Activated CD4-positive, alpha-beta T cell treated with anti-CD3 and anti-CD28 coated beads, Interleukin-2, amount 50 U/mL, for 16 hours (primary cell): ENCODE results near the gene RGS6.
A peak's percentile ranks its signal among the peaks of the same experiment; 100 is the strongest.

Source experiments
- DNase-seq: peaks from one replicate; pipeline ENCODE4 v3.0.0-alpha.2; 2020

The RGS6 gene

DNA sequence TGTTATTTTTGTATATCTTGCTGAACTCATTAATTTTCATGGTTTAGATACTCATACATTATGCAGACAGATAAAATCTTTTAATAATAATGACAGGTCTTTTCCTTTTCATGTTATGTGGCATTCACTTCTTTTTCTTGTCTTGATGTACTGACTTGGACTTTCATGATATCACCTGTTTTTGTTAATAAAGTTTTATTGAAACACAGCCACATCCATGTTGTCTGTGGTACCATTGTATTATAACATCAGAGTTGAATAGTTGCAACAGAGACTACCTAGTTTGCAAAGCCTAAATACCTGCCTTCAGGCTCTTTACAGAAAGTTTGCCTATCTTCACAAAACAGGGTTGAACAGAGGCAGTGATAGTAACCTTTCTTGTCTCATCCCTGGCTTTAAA is 85.1 kb downstream of the RGS6 start:
- DNase-seq: no peak

DNA sequence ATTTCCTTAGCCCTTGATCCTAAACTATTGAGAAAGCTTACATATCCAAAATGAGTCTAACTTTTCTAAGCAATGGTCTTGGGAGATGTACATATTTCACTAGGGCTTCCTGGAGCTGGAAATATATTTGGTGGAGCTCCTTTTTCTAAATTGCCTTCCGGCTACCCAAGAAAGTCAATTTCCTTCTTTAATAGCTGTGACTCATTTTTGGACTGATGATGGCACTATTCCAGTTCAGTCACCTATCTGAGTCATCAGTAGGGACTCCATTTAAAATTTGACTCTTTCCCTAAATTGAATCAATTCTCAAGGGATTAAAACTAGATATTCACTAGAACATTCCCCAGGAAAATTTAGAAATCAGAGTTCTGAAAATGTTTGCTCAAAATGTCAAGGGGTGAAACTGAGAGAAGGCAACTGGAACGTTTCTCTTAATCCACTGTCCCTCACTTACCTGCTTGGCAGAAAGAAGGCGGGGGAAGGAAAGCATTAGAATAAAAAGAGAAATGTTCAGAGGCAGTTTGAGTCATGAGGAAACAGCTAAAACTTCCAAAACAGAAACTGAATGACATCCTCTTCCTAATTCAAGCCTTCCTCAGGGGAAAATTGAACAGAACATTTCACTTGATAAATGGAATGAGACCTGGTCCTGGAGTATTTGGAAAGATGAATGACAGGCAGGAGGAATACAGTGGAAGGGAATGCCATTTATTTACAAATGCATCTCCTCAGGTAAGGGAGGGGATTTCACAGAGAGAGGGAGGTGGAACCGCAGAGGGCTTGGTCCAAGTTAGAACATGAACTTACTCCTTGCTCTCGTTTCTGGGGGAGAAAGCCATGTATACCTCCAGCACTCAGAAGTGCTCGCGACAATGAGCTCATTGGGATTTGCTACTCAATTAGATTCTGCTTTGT is 91.2 kb downstream of the RGS6 start:
- DNase-seq: peak; percentile 14

DNA sequence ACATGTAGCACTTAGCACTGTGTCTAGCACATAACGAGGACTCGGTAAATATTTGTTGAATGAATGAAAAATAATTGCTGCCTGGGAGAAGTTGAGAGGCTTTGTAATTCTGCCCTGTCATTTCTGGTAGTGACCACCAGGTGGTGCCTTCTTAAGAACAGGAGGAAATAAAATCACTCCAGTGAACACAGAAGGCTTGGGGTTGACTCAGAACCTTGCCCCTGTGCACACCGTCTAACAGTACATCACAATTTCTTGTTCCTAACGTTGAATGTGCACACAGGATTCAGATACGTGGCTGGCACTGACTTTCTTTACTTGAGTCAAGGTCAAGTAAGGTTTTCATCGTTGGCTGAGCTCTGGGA is 91.8 kb downstream of the RGS6 start:
- DNase-seq: peak; percentile 76

DNA sequence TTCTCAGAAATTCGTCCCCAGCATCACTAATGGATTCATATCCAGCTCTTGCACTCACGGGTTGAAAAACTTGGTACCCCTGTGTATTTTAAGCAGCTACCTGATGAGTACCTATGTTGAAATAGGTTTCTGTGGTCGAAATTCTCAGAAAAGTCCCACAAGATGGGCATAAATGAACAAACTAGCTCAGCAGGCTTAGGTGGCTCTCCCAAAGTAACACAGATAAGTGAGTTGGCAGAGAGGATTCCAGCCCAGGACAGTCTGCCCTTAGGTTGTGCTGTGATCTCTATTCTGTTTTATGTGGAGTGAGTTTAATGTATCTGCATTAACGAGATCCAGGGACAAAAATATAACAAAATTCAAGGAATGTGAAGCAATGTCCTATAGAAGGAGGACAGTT is 92.3 kb downstream of the RGS6 start:
- peak; percentile 36 for DNase-seq

DNA sequence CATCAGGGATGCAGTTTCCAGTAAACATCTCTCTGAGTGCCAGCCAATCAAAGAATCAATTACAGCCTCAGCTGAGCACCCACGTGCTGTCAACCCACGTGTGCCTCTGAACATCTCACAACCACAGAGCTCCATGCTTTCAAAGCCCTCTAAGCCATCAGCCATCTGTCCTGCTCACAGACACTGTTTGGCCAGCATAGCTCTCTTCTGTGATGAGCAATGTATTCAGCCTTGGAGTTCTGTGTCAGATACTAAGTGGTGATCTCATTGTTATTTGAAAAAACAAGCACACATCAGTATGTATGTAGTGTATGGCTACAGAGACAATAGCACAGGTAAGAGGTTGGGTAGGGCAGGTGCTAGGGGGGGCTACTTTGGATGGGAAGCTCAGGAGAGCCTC is 94.3 kb downstream of the RGS6 start:
- DNase-seq: no peak

DNA sequence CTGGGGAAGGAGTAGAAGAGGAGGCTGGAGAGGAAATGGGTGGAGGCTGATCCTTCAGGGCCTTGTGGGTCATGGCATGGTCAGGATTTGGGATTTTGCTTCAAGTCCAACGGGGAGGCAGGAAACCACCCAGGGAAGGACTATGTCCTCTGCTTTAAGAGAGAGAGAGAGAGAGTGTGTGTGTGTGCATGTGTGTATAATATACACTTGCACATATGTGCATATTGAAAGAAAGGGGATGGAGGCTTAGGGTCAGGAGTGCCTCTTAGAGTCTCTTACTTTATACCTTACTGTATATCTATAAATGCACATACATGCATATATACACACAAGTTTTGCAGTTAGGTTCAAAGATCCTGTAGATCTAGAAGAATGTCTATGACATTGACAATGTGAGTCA is 94.8 kb downstream of the RGS6 start:
- DNase-seq: no peak

DNA sequence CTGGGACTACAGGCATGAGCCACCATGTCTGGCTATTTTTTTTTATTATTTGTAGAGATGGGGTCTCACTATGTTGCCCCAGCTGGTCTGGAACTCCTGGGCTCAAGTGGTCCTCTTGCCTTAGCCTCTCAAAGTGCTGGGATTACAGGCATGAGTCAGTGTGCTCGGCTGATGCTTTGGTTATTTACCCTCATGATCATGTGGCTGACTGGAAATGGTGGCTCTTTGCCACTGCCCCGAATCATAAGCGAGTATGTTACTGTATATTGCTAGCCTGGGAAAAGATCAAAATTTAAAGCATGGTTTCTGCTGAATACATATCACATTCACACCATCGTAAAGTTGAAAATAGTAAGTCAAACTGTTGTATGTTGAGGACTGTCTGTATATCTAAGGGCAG is 101.1 kb downstream of the RGS6 start:
- DNase-seq: no peak

DNA sequence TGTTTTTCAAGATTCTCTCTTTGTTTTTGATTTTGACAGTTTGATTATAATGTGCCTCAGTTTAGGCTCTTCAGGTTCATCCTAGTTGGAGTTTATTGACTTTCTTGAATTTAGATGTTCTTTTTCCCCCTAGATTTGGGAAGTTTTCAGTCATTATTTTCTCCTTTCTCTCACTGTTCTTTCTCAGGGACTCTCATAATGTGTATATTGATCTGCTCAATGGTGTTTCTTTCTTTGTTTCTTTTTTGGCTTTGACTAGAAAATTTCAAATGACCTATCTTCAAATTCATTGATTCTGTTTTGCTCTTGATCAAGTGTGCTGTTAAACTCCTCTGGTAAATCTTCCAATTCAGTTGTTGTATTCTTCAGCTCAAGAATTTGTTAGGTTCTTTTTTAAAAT is 108.3 kb downstream of the RGS6 start:
- no peak for DNase-seq

DNA sequence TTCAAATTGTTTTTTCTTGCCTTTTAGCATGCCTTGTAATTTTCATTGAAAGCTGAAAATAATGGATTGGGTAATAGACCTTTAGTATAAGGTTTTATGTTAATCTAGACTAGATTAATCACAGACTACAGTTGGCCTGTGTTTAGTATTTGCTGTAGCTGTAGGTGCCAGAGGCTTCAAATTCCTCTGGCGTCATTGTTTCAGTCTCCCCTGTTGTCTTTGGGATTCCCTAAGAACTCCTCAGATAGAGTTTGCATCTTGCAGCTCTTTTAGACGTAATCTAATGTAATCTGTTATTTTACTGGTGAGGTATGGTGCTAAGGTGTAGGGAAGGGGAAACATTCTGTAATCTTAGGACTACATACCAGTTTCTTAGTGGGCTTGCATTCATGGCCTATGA is 113.0 kb downstream of the RGS6 start:
- no peak for DNase-seq

DNA sequence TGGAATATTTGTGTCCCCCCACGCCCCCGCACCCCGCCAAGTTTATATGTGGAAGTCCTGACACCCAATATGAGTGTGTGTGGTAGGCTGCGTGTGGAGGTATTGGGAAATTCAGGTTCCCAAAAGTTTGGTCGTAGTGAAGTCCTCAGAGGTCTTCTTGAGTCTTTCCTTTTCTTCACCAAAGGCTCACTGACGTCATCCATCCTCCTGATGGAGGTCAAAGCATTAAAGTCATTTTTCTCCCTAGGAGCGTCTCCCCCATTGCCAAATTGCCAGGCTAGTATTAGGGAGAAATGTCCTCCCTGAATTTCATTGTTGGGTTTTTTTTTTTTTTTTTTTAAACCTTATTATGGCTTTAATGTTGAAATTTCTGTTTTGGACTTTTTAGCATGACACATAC is 113.7 kb downstream of the RGS6 start:
- DNase-seq: no peak

DNA sequence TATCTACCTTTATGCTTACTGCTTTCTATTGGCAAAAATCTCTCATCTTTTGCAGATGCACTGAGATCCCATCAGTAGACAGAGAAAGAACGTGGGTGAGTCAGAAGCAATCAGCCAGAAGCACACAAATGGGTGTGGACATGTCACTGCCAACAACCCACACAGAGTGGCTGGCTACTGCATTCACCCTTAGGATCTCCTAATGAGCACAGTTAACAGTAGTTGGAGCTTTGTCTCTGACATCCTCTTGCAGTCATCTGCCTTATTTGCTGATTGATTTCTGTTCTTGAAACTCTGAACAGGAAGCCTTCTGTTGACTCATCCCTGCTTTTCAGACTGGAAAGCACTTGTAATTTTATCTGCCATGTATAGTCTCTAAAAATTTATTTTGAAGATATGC is 117.2 kb downstream of the RGS6 start:
- peak; percentile 92 for DNase-seq

DNA sequence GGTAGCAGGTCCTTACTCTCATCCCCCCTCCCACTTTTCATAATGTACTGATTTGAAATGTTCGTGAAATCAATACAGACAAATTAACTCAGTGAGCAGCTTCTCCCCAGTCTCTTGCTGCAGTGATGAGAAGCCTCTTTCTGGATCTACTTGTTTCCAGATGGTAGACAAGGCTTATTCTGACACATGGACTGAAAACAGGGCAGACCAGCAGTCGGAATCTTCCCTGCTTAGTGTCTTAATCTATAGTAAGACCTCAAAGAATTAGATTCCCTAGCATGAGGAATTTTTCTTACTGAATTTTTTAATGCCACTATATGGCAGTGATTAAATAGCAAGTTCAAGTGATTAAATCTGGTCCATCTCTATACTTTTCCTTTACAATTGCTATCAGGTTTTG is 120.1 kb downstream of the RGS6 start:
- no peak for DNase-seq

DNA sequence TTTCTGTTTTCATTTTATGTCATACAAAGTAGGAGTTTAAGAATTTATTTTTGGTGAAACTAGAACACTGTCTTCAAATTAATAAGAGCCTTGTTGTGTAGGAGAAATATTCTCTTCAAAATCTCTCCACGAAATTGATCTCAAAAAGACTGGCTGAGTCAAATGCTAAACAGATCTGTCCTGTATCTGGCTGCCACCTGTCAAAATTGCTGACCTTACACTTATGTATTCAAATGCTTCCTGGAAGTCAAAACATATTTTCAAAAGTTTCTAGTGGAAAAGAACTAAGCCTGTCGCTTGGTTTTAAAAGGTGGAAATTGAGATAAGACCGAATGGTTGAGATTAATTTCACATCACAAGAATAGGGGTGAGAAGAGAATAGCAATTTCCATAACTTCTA is 121.4 kb downstream of the RGS6 start:
- DNase-seq: no peak

DNA sequence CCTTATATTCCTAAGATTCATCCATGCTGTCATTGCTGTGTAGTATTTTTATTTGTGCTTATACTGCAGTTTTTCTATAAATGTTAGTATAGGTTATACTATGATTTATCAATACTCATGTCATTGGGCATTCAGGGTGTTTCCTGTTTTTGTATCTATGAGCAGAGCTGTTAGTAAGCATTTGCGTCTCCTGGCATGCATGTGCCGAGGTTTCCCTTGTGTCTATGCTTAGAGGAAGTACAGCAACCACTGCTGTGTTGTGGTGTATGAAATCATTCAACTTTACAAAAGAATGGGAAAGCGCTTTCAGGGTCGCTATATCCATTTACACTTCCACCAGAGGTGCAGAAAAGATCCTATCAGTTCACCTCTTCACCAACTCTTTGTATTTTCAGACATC is 122.7 kb downstream of the RGS6 start:
- peak; percentile 30 for DNase-seq

DNA sequence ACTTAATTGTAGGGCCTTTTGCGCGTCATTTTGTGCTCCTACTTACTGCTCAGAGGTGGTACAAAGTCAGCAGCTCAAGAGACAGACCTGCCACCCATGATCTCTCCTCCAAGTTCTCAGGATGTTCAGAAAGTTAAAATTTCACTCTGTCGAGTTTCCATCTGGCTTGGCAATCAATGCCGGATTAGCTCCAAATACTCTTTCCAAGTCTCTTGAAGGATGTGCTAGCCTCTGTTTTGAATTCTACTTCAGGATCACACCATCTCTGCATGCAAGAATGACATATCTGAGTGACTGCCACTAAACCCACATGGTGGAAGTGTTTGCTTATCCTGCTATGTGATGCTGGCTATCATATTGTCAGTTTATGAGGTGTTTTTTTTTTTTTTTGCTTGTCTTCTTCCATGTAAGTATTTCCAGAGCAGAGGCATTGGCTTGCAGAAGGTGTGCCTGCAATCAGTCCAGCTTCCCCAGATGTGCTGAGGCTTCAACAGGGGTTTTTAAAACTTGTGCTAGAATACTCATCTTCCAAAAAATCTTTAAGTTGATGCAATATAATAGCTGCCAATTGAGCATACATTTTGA is 125.6 kb downstream of the RGS6 start:
- no peak for DNase-seq

DNA sequence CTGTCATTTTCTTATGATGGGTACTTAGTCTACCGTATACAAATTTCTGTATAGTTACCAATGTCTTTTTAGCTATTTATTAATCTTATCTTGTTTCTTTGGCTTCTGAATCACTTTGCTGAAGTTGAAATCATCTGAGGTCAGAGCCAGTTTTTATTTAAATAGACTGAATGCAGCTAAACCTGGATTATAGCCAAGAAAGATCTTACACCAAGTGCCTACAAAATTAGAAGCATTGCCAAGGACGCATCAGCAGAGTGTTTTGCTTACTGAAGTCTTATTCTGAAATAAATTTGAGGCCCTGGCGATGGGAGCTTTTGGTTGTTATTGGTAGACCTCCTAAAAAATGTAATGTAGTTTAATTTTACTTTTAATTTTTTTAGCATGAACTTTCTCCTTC is 128.2 kb downstream of the RGS6 start:
- DNase-seq: no peak

DNA sequence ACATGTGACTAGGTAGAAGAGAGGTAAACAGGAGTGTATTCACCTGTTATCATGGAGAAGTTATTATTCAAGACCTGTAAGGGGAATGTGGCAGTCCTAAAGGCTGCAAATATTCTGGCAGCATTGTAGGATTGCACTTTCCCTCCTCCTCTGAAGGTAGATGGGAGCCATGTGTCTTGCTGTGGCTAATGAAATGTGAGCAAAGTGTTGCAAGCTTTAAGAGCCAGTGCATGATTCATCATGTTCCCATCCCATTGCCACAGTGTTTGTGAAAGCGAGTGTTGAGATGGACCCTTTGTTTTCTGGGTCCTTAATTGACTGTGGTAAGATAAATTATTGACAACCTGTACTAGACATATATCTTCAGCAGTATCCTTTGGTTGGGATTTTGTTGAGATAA is 128.7 kb downstream of the RGS6 start:
- DNase-seq: no peak

DNA sequence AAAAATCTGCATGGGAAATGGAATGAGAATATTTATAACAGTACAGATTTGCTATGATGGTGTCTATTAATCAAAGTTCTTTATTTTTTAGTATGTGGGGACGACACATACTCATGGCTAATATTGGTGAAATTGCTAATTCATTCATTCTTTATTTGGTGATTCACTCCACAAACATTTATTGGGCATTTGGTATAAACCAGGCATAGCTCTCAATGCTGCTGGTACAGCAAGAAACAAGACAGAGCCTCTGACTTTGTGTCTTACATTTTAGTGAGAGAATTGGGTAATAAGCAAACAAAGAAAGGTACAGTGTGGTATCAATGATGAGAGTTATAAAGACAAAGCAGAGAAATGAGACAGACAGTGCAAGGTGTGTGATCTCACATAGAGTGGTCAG is 129.5 kb downstream of the RGS6 start:
- DNase-seq: no peak

DNA sequence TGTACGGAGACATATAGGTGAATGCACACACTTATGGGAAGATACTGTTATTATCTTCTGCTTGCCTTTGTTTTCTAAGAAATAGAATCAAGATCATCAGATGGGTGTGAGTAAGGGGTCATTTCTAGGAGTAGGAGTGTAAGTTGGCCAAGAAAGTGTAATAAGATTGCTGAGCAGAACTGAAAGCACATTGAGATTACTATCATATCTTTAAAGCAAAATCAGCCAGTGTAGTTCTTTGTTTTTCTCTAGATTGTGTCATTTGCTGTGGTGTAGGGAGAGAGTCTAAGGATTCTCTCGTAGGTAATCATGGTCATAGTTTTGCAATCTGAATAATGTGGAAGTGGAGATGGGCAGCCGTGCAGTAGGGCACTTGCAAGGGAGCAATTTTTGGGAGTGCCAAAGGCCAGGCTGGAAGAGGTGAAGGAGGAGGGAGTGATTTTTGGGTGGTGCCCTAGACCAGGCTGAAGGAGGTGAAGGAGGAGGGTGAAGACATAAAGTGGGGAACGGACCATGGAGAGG is 131.6 kb downstream of the RGS6 start:
- no peak for DNase-seq

DNA sequence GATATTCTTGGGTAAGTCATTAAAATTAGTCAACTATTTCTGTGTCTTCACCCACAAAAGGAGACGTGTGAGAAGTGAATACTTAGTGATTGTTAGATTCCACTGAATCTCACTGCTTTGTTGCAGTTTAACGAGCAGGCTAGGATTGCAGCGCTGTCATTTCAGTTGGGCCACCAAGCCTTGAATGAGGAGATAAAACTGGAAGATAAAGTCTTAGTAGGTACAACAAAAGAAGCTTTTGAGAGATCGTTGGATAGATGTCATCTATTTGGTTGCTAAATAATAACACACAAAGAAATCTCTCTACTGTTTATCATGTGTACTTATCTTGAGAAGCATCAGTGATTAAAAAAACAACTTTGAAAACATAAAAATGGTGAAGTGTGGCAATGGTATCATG is 132.3 kb downstream of the RGS6 start:
- DNase-seq: no peak

DNA sequence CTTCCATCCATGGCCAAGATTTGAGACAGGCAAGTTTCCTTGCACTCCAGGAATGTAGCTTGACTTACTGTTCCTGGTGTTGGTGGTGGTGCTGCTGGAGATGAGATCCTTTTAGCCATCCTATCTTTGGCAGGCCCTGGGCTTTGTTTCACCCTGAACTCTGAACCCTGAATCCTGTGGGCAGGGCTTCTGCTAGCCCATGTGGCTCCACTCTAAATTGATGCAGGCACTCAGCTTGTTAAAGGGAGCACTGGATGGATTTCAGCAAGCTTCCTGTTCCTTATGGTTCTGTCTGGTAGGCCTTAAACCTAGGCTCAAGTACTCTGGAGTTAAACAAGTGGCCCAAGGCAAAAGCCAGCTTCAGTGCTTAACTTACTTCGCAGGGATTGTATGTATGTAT is 138.2 kb downstream of the RGS6 start:
- DNase-seq: no peak

DNA sequence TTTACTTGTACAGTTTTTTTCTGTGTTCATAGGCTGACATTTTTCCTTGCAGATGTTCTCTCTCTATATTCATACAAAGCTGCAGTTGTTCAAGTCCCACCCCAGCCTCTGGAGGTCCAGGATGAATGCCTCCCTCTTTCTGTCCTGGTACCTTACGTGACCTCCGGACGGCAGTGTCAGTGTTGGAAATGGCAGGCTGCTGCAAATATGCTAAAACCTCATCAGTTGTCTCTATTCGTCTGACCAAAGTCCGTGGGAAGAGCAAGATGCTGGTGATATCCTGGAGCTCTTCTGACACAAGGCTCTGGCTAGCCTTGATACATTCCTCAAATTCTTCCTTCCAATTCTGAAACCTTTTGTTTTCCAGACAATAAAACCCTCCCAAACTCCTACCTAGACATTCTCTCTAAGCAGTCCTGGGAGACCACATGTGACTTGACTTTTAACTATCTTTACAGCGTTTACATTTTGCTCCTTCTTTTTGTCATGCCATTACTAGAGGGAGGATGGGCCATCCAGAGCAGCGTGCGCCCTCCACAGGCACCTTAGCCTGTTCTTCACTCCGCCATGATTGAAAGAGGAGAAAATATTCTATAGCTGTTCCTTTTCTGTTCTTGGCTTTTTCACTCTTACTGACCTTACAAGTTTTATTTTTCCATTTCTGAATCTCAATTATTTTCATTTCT is 143.6 kb downstream of the RGS6 start:
- DNase-seq: no peak

DNA sequence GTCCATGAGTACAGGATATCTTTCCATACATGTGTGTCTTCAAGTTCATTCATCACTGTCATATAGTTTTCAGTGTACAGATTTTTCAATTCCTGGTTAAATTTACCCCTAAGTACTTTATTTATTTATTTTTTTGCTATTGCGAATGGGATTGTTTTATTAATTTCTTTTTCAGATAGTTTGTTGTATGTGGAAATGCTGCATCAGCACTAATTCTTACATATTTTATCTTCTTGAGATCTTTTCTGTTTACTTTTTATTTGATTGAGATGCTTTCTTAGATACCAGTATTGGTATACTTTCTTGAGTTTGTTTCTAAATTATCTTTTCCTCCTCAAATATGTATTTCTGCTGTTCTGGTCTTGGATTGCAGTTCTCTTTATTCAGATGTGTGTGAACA is 148.9 kb downstream of the RGS6 start:
- no peak for DNase-seq

DNA sequence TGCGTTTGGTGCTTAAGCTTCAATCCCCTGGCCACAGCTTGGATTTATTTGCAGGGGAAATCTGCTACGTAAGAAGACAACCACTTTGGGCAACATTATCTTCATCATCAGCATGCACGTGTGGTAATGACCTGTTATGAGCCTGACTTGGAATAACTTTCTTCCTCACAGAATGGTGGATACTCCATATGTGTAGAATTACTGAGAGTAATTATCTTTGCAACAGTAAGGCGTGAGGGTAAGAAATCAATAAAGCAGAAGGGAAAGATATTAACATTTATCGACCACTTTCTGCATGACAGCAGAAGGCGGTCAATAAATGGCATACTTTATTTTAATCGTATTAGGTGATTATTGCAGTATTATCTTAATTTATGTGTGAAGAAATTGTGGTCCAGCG is 152.7 kb downstream of the RGS6 start:
- DNase-seq: no peak
